OCI-LY7 (cell line): Measurements from ENCODE around the gene SYNRG. TPM values are rescaled to one million over a fixed set of nuclear protein-coding genes. Genes with fewer than 3 reads are reported as not detected.

Source experiments
- BruUV-seq: library from RNA; stranded (reverse); fragments of 400-500 nt; replicated peaks from 2 replicates; lab custom pipeline; 2021; lab: Mats Ljungman, UMichigan
- CTCF ChIA-PET: fragments of 300-600 bp; sonication (Branson Sonifier 250); formaldehyde crosslinking; loops from one replicate; lab custom pipeline; 2022; ENCODE audit warnings: antibody characterized with exemption; ENCODE audit not compliant: unreplicated experiment; lab: Charles Lee
- POLR2A ChIA-PET: fragments of 300-600 bp; sonication (Branson Sonifier 250); formaldehyde crosslinking; loops from one replicate; lab custom pipeline; 2022; ENCODE audit warnings: antibody characterized with exemption; lab: Charles Lee
- DNase-seq: peaks from one replicate; pipeline ENCODE4 v3.0.0-alpha.2; 2015; ENCODE audit warnings: low spot score
- H2AFZ ChIP-seq: fragments of 200-600 bp; sonication (generic), shearing (Covaris generic); 2 replicates; pipeline ENCODE4 v1.6.1; 2014; ENCODE audit warnings: mild to moderate bottlenecking, antibody characterized with exemption, low read length, moderate library complexity
- H3K27ac ChIP-seq: fragments of 200-600 bp; sonication (generic); 2 replicates; pipeline ENCODE4 v1.5.1; 2014; ENCODE audit warnings: mixed run types, low read depth, mild to moderate bottlenecking, moderate library complexity, low read length, inconsistent platforms; ENCODE audit not compliant: poor library complexity, severe bottlenecking
- H3K36me3 ChIP-seq: fragments of 200-600 bp; sonication (generic); 2 replicates; pipeline ENCODE4 v1.6.1; 2014; ENCODE audit warnings: mild to moderate bottlenecking, antibody characterized with exemption, low read length, moderate library complexity, mixed read lengths; ENCODE audit not compliant: insufficient read depth
- H3K4me1 ChIP-seq: fragments of 200-600 bp; sonication (generic); 2 replicates; pipeline ENCODE4 v1.5.1; 2014; ENCODE audit warnings: mild to moderate bottlenecking, low read length; ENCODE audit not compliant: insufficient read depth, poor library complexity, severe bottlenecking
- H3K4me2 ChIP-seq: fragments of 200-600 bp; sonication (generic); 2 replicates; pipeline ENCODE4 v1.6.1; 2014; ENCODE audit warnings: mild to moderate bottlenecking, low read length
- H3K4me3 ChIP-seq: fragments of 200-600 bp; sonication (generic); 2 replicates; pipeline ENCODE4 v1.5.1; 2014; ENCODE audit warnings: mild to moderate bottlenecking, low read depth, low read length; ENCODE audit not compliant: poor library complexity, severe bottlenecking
- H3K79me2 ChIP-seq: fragments of 200-600 bp; sonication (generic); 2 replicates; pipeline ENCODE4 v1.6.1; 2016; ENCODE audit warnings: low read depth, mild to moderate bottlenecking, low read length, moderate library complexity, mixed read lengths; ENCODE audit not compliant: insufficient read depth
- H3K9me2 ChIP-seq: fragments of 200-600 bp; sonication (generic); 2 replicates; pipeline ENCODE4 v1.6.1; 2016; ENCODE audit warnings: mild to moderate bottlenecking, low read length, mixed read lengths; ENCODE audit not compliant: insufficient read depth
- H3K9me3 ChIP-seq: fragments of 200-600 bp; sonication (generic); 2 replicates; pipeline ENCODE4 v1.6.1; 2014; ENCODE audit warnings: mild to moderate bottlenecking, mixed run types, low read length, mixed read lengths
- H4K20me1 ChIP-seq: fragments of 200-600 bp; sonication (generic); 2 replicates; pipeline ENCODE4 v1.6.1; 2014; ENCODE audit warnings: mild to moderate bottlenecking, antibody characterized with exemption, low read length, moderate library complexity, mixed read lengths; ENCODE audit not compliant: insufficient read depth
- CTCF ChIP-seq: fragments of 200-600 bp; sonication (generic); conservative IDR thresholded peaks from 2 replicates; pipeline ENCODE4 v1.5.1; 2014; ENCODE audit warnings: mild to moderate bottlenecking, antibody characterized with exemption, low read length, moderate library complexity, mixed read lengths
- EZH2phosphoT487 ChIP-seq: fragments of 200-600 bp; sonication (generic); IDR thresholded peaks from 2 replicates; pipeline ENCODE4 v1.6.1; 2018; ENCODE audit warnings: low read depth, borderline replicate concordance, mild to moderate bottlenecking, mixed run types, antibody characterized with exemption, low read length, moderate library complexity, mixed read lengths
- intact Hi-C: fragments of 100-400 bp; cut with micrococcal nuclease; formaldehyde crosslinking; loops from one replicate; pipeline ENCODE4 v1.10.0; 2022; ENCODE audit not compliant: unreplicated experiment
- total RNA-seq, 2 experiments: library from RNA; depleted of rRNA in 1 of 2; stranded (reverse); fragments of >200 nt in 1 of 2; shearing (Covaris generic) in 1 of 2; gene quantifications; 2 replicates each; pipeline ENCODE4 v1.2.3, GENCODE V29; 2014 to 2022

Gene SYNRG
- total RNA-seq, 2 experiments from 2014 or later, result 39.6 to 132 TPM

- Histone ChIP-seq H4K20me1 (no peaks in the 10 kb centered on the region), H3K4me3 (no peak overlapping the region), H3K4me2 (no peak overlapping the region), H3K4me1 (no peaks in the 10 kb centered on the region), H3K79me2 (no peaks in the 10 kb centered on the region), H3K9me3 (no peaks in the 10 kb centered on the region), H2AFZ (no peak overlapping the region), H3K27ac (no peak overlapping the region), H3K36me3 (peaks cover 32% of the 10 kb centered on the region), H3K9me2 (no peaks in the 10 kb centered on the region)
- intact Hi-C loops, result no loop called here
- TF ChIP-seq CTCF, result no peak
- TF ChIP-seq EZH2phosphoT487, result no peak
- BruUV-seq, result no TSS peak
- DNase-seq, result no peak
- ChIA-PET POLR2A (no interaction called here), CTCF (no interaction called here)
Observed at GRCh38 chr17:37510056-37510455, 99.2 kb downstream of the SYNRG start.

GRCh38 chr17:37507111-37507510 lies 102.1 kb downstream of the SYNRG start:
- no peaks in the 10 kb centered on the region for H3K9me3 ChIP-seq
- no peaks in the 10 kb centered on the region for H3K9me2 ChIP-seq
- no TSS peak for BruUV-seq
- peaks cover 3% of the 10 kb centered on the region; the same call in 1 of the 2 replicates for H3K36me3 ChIP-seq
- CTCF ChIA-PET, result no interaction called here
- TF ChIP-seq EZH2phosphoT487, result no peak
- no peak for TF ChIP-seq CTCF
- H3K27ac ChIP-seq, result no peak overlapping the region
- no peak overlapping the region for H3K4me2 ChIP-seq
- intact Hi-C loops, result no loop called here
- H3K4me3 ChIP-seq, result no peak overlapping the region
- H3K79me2 ChIP-seq, result no peaks in the 10 kb centered on the region
- no peaks in the 10 kb centered on the region for H4K20me1 ChIP-seq
- H2AFZ ChIP-seq, result no peak overlapping the region
- POLR2A ChIA-PET, result no interaction called here
- no peak for DNase-seq
- H3K4me1 ChIP-seq, result no peaks in the 10 kb centered on the region

- Histone ChIP-seq H3K9me2 (no peaks in the 10 kb centered on the region), H3K4me3 (no peak overlapping the region), H3K36me3 (no peaks in the 10 kb centered on the region), H2AFZ (no peak overlapping the region), H3K4me1 (no peaks in the 10 kb centered on the region), H3K4me2 (no peak overlapping the region), H4K20me1 (no peaks in the 10 kb centered on the region), H3K79me2 (no peaks in the 10 kb centered on the region), H3K27ac (no peak overlapping the region), H3K9me3 (no peaks in the 10 kb centered on the region)
- ChIA-PET CTCF (no interaction called here), POLR2A (no interaction called here)
- no TSS peak for BruUV-seq
- TF ChIP-seq CTCF, result peak; percentile 72
- TF ChIP-seq EZH2phosphoT487, result no peak
- peak; percentile 49 for DNase-seq
- intact Hi-C loops, result no loop called here
Observed at GRCh38 chr17:37506678-37507077, 102.5 kb downstream of the SYNRG start.
